ENCODE data around the gene SMAD6. TPM values are rescaled to one million over a fixed set of nuclear protein-coding genes. Genes with fewer than 3 reads are reported as not detected.

The SMAD6 gene
- total and polyA plus RNA-seq, 9 of the 15 experiments (the other 6 are each of a cell fraction or from before 2014, with no cell fraction given): 0.10 to 15.5 (median 3.7) TPM

DNA sequence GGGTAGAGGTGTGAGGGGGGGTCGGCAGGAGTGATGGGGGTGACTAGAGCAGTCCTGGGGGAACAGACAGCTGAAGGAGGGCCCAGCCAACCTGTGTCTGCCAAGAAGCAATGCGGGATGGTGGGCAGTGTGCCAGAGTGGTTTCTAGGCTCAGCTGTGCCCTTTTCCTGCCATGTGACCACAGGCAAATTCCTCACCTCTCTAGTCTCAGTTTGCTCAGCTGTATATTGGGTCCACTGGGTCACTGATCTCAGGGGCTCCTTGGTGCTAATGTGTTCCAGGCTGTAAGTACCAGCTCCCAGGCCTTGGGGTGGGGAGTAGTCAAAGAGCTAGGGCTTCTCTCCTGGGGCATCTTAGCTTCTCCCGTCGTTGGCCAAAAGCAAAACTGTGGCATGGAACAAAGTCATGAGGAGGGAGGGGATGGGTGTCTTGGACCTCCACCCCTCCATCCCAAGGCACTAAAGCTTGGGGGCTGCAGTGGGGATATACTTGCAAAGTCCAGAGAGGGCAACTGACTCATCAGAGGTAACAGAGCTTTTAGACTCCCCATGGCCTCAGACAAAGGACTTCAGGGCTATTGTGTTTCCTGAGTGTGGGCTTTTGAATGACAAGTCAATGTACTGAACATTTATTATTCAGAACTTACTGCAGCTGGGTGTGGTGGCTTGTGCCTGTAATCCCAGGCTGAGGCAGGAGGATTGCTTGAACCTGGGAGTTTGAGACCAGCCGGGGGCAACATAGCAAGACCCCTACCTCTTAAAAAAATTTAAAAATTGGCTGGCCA is 20.9 kb downstream of the SMAD6 start (continued):
- no peak for TF ChIP-seq CCAR2 (IDR thresholded peaks at IDR 0.05; ENCODE audit: low read depth, low read length)

DNA sequence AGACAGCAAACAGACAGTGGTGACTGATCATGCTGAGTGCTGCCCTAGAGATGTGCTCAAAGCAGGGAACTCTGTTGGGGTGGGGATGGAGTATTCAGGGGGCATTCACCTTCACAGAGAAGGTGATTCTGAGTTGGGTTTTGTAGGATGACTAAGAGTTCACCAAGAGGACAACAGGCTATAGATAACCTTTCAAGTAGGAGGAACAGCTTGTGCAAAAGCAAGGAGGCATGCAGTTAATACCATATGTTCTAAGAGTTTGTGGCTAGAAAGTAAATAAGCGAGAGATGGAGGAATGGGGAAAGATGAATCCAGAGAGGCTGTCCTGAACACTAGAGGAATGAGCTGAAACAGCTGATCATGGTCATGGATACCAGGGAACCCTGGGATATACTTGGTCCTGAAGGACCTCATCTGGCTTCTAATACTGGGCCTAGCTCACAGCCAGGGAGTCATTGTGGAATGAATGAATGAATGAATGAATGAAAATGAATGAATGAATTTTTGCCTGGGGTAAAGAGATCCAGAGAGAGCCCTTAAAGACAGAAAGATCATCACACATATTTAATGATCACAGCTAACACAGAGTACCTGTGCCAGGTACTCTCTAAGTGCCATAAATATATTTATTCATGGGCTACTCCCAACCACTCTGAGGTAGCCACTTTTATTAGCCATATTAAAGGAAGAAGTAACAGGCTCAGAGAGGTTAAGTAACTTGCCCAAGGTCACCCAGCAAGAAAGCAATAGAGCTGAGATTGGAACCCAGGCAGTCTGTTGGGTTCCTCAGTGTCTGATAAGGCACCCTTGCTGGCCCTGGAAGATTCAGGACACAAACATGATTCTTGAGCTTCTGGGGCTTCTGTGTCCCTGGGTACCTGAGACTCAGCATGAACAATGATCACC is 22.0 kb downstream of the SMAD6 start:
- ChIA-PET CTCF (ENCODE audit: low intra/inter-chr PET ratio) (no interaction called here), POLR2A (interaction anchor here (0.6 to 1.3 kb wide), 4 partner anchors 8 to 135 kb away, joined by 3 to 4 read pairs (median 4); no protein-coding TSS in a partner anchor)
- Histone ChIP-seq H3K9me1 (ENCODE audit: control insufficient read depth, insufficient read depth, low read length) (peaks cover 4% of the 10 kb centered on the region), H3K9ac (ENCODE audit: insufficient read depth in 1 of 2, low read depth in 2 of 2, low read length in 2 of 2) (no peak overlapping the region; a peak in 1 of 4 replicates), H3K4me3 (no peak overlapping the region), H3K27ac (ENCODE audit: extremely low read depth, low read depth, low read length) (no peak overlapping the region; the same call in 2 of the 3 replicates), H3K4me1 (replicated peaks in 1 of 2; ENCODE audit: control insufficient read depth in 2 of 2, insufficient read depth in 2 of 2, low read length in 2 of 2) (peaks cover 37 to 45% of the 10 kb centered on the region in 2 experiments; a peak in 4 of 5 replicates), H2AFZ (ENCODE audit: low read depth, low read length) (no peak overlapping the region), H3K36me3 (ENCODE audit: control insufficient read depth, insufficient read depth, low read length) (peaks cover 9% of the 10 kb centered on the region; the same call in 1 of the 3 replicates), H3K4me2 (ENCODE audit: insufficient read depth, low read length) (no peak overlapping the region), H4K20me1 (replicated peaks; ENCODE audit: control insufficient read depth, insufficient read depth, low read length) (peaks cover 8% of the 10 kb centered on the region; the same call in 1 of the 2 replicates), H3K27me3 (ENCODE audit: control insufficient read depth in 2 of 2, insufficient read depth in 2 of 2, low read length in 2 of 2) (no peaks in the 10 kb centered on the region), H3K79me2 (ENCODE audit: control insufficient read depth, insufficient read depth, low read length) (peaks cover 45% of the 10 kb centered on the region), H3K9me3 (replicated peaks; ENCODE audit: control insufficient read depth, insufficient read depth, low read depth, low read length) (no peaks in the 10 kb centered on the region)
- FAIRE-seq (peak; percentile 62), ATAC-seq (peak; percentile 26), DNase-seq (ENCODE audit: extremely low read depth in 1 of 4, low spot score in 3 of 4) (peak; percentile 33 to 51 (median 44))
- BruUV-seq (replicated peaks): no TSS peak
- in situ Hi-C loops (cut with MboI): no loop called here
- intact Hi-C loops (cut with micrococcal nuclease): no loop called here
- WGBS (ENCODE audit: insufficient coverage, low coverage, missing lambda C conversion rate): 30% methylated on average over 1 of the region's 1 CpG
- TF ChIP-seq SMARCE1 (IDR thresholded peaks at IDR 0.05) (peak; percentile 13; the same call in 1 of the 2 replicates), HDAC1 (IDR thresholded peaks at IDR 0.05) (peak in 1 of 2 experiments; percentile 42; a peak in 1 of 4 replicates), KAT8 (IDR thresholded peaks at IDR 0.05; ENCODE audit: low read depth) (no peak), BCOR (IDR thresholded peaks at IDR 0.05) (peak; percentile 82; the same call in 1 of the 2 replicates), ZNF24 (IDR thresholded peaks at IDR 0.05) (peak; percentile 95), EHMT2 (IDR thresholded peaks at IDR 0.05) (0 out of 2 replicates have a peak, but pooled peaks have one; percentile 15), TAL1 (IDR thresholded peaks at IDR 0.05) (0 out of 2 replicates have a peak, but pooled peaks have one; percentile 7), KDM1A (IDR thresholded peaks at IDR 0.05) (peak; percentile 7 to 64; a peak in 3 of 4 replicates), BMI1 (IDR thresholded peaks at IDR 0.05; ENCODE audit: low read length) (no peak), DACH1 (IDR thresholded peaks at IDR 0.05; ENCODE audit: partially characterized antibody) (peak; percentile 60), RNF2 (IDR thresholded peaks at IDR 0.05) (no peak), RBM25 (IDR thresholded peaks at IDR 0.05; ENCODE audit: low read depth, low read length, severe bottlenecking) (peak; percentile 73), ZFP36 (IDR thresholded peaks at IDR 0.05; ENCODE audit: low read depth, low read length, partially characterized antibody) (peak; percentile 85), POLR2B (IDR thresholded peaks at IDR 0.05; ENCODE audit: low read depth, partially characterized antibody) (no peak), ADNP (tag; IDR thresholded peaks at IDR 0.05) (peak; percentile 71), BRD4 (IDR thresholded peaks at IDR 0.05) (no peak), NCOA6 (IDR thresholded peaks at IDR 0.05) (no peak; the same call in 1 of the 2 replicates), CBFA2T3 (IDR thresholded peaks at IDR 0.05) (peak; percentile 59), CHD4 (IDR thresholded peaks at IDR 0.05; ENCODE audit: insufficient read depth, insufficient replicate concordance, low read depth, low read length, poor library complexity, severe bottlenecking) (no peak)
- TF ChIP-seq, protein P1, sequence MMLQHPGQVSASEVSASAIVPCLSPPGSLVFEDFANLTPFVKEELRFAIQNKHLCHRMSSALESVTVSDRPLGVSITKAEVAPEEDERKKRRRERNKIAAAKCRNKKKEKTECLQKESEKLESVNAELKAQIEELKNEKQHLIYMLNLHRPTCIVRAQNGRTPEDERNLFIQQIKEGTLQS (IDR thresholded peaks at IDR 0.05): 0 out of 2 replicates have a peak, but pooled peaks have one; percentile 17
- TF ChIP-seq, protein P1 (CRISPR knock-in tag; conservative IDR thresholded peaks at IDR 0.05): no peak

Data from K562 (cell line).